OCI-LY7 (cell line): ENCODE results near the gene CELF1.

Experiments used
- CTCF ChIP-seq: fragments of 200-600 bp; sonication (generic); conservative IDR thresholded peaks from 2 replicates; pipeline ENCODE4 v1.5.1; 2014; ENCODE audit warnings: mild to moderate bottlenecking, antibody characterized with exemption, low read length, moderate library complexity, mixed read lengths
- EZH2phosphoT487 ChIP-seq: fragments of 200-600 bp; sonication (generic); IDR thresholded peaks from 2 replicates; pipeline ENCODE4 v1.6.1; 2018; ENCODE audit warnings: low read depth, borderline replicate concordance, mild to moderate bottlenecking, mixed run types, antibody characterized with exemption, low read length, moderate library complexity, mixed read lengths

GRCh38 chr11:47488674-47489394 lies 64.1 kb downstream of the CELF1 start:
- TF ChIP-seq CTCF (no peak), EZH2phosphoT487 (no peak)
